ENCODE measurements around the gene ADCY1. TPM values are rescaled to one million over a fixed set of nuclear protein-coding genes. Genes with fewer than 3 reads are reported as not detected.

ADCY1 gene
- total and polyA plus RNA-seq, 4 donors, result 0.33 to 20.1 (median 4.1) TPM

DNA sequence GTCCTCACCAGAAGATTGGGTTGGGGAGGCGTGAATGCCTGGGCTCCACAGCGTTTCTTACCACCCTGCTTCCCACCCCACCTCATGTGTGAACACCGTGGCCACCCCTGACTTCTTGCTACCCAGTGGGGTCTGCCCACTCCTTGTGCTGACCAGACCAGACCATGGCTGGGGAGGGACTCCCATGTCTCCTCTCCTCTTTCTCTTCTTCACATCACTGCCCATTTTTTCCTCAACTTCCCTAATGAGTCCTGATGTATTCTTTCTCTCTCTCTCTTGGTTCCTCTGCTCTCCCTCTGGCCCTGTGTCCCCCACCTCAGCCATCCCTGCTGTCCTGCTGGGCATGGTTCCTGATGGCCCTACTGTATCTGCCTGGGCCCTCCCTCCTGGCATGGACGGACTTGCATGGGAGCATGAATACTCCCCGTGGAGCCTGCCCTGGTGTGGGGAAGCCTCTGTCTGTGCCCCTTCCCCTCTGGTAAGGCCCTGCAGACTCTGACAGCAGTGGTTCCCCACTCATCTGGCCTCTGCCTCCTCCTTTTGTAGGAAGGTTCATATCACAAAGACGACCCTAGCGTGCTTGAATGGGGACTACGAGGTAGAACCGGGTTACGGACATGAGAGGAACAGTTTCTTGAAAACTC is 85.5 kb downstream of the ADCY1 start:
- WGBS, result 93% methylated on average over 10 of the region's 10 CpGs
- Histone ChIP-seq H3K27me3 (ENCODE audit: control insufficient read depth in 4 of 4, insufficient read depth in 4 of 4, low read length in 3 of 4) (no peaks in the 10 kb centered on the region), H3K4me3 (ENCODE audit: low read depth in 1 of 3, low read length in 3 of 3) (no peak overlapping the region), H3K9me3 (ENCODE audit: control insufficient read depth in 4 of 4, low read length in 3 of 4) (no peaks in the 10 kb centered on the region), H3K4me1 (ENCODE audit: control insufficient read depth in 4 of 4, insufficient read depth in 4 of 4, low read length in 3 of 4) (no peaks in the 10 kb centered on the region), H3K9ac (ENCODE audit: low read depth in 1 of 2, low read length in 2 of 2) (no peak overlapping the region), H3K36me3 (ENCODE audit: control insufficient read depth in 4 of 4, insufficient read depth in 3 of 4, low read depth in 1 of 4, low read length in 3 of 4) (no peaks in the 10 kb centered on the region), H3K27ac (ENCODE audit: low read depth in 1 of 2, low read length in 2 of 2) (no peak overlapping the region)
- DNase-seq (ENCODE audit: low spot score), result peak; percentile 30
- TF ChIP-seq ATF3 (IDR thresholded peaks at IDR 0.05) (no peak), CTCF (IDR thresholded peaks at IDR 0.05; ENCODE audit: low read depth, low read length, missing input control) (no peak)

- H3K27me3 ChIP-seq (ENCODE audit: control insufficient read depth in 4 of 4, insufficient read depth in 4 of 4, low read length in 3 of 4), result no peaks in the 10 kb centered on the region
- TF ChIP-seq SP1 (IDR thresholded peaks at IDR 0.05) (no peak), ATF3 (IDR thresholded peaks at IDR 0.05) (no peak), GABPA (IDR thresholded peaks at IDR 0.05 in 1 of 2, conservative IDR thresholded peaks at IDR 0.05 in 1 of 2) (no peak), FOXA1 (IDR thresholded peaks at IDR 0.05) (no peak), YY1 (IDR thresholded peaks at IDR 0.05) (no peak), ZBTB33 (IDR thresholded peaks at IDR 0.05) (no peak), CTCF (IDR thresholded peaks at IDR 0.05; ENCODE audit: low read depth, low read length, missing input control) (no peak), RAD21 (IDR thresholded peaks at IDR 0.05) (no peak), TAF1 (conservative IDR thresholded peaks at IDR 0.05) (no peak), EGR1 (IDR thresholded peaks at IDR 0.05; ENCODE audit: low read depth in 2 of 2) (no peak), HNF4G (IDR thresholded peaks at IDR 0.05) (no peak), JUND (IDR thresholded peaks at IDR 0.05) (no peak)
- TF ChIP-seq, protein P1, sequence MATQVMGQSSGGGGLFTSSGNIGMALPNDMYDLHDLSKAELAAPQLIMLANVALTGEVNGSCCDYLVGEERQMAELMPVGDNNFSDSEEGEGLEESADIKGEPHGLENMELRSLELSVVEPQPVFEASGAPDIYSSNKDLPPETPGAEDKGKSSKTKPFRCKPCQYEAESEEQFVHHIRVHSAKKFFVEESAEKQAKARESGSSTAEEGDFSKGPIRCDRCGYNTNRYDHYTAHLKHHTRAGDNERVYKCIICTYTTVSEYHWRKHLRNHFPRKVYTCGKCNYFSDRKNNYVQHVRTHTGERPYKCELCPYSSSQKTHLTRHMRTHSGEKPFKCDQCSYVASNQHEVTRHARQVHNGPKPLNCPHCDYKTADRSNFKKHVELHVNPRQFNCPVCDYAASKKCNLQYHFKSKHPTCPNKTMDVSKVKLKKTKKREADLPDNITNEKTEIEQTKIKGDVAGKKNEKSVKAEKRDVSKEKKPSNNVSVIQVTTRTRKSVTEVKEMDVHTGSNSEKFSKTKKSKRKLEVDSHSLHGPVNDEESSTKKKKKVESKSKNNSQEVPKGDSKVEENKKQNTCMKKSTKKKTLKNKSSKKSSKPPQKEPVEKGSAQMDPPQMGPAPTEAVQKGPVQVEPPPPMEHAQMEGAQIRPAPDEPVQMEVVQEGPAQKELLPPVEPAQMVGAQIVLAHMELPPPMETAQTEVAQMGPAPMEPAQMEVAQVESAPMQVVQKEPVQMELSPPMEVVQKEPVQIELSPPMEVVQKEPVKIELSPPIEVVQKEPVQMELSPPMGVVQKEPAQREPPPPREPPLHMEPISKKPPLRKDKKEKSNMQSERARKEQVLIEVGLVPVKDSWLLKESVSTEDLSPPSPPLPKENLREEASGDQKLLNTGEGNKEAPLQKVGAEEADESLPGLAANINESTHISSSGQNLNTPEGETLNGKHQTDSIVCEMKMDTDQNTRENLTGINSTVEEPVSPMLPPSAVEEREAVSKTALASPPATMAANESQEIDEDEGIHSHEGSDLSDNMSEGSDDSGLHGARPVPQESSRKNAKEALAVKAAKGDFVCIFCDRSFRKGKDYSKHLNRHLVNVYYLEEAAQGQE (IDR thresholded peaks at IDR 0.05), result no peak
- TF ChIP-seq, protein P2, sequence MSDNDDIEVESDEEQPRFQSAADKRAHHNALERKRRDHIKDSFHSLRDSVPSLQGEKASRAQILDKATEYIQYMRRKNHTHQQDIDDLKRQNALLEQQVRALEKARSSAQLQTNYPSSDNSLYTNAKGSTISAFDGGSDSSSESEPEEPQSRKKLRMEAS (IDR thresholded peaks at IDR 0.05), result no peak
- no peaks in the 10 kb centered on the region for H3K9me3 ChIP-seq (ENCODE audit: control insufficient read depth in 4 of 4, low read length in 3 of 4)
- H3K4me1 ChIP-seq (ENCODE audit: control insufficient read depth in 4 of 4, insufficient read depth in 4 of 4, low read length in 3 of 4), result no peaks in the 10 kb centered on the region
- no peaks in the 10 kb centered on the region for H3K36me3 ChIP-seq (ENCODE audit: control insufficient read depth in 4 of 4, insufficient read depth in 3 of 4, low read depth in 1 of 4, low read length in 3 of 4)
- DNase-seq (ENCODE audit: low spot score), result peak; percentile 9
- WGBS, result 85% methylated on average over 6 of the region's 6 CpGs
- no peak overlapping the region for H3K4me3 ChIP-seq (ENCODE audit: low read depth in 1 of 3, low read length in 3 of 3)
- no peak overlapping the region for H3K9ac ChIP-seq (ENCODE audit: low read depth in 1 of 2, low read length in 2 of 2)
- no peak overlapping the region for H3K27ac ChIP-seq (ENCODE audit: low read depth in 1 of 2, low read length in 2 of 2)
Observed at GRCh38 chr7:45660201-45660900, 86.2 kb downstream of the ADCY1 start.

Data from liver (tissue), 9 donors.